GM12801 (cell line): ENCODE results near the gene PRKAR1B.

ENCODE experiments used
- TF ChIP-seq, protein P1 (sequence below): IDR thresholded peaks from one replicate; pipeline ENCODE4 v1.5.1; 2011; ENCODE audit warnings: control low read depth; ENCODE audit not compliant: insufficient read length; ENCODE audit errors: extremely low read depth

Gene PRKAR1B

GRCh38 chr7:526460-527034 lies 200.5 kb downstream of the PRKAR1B start:
- TF ChIP-seq, protein P1, sequence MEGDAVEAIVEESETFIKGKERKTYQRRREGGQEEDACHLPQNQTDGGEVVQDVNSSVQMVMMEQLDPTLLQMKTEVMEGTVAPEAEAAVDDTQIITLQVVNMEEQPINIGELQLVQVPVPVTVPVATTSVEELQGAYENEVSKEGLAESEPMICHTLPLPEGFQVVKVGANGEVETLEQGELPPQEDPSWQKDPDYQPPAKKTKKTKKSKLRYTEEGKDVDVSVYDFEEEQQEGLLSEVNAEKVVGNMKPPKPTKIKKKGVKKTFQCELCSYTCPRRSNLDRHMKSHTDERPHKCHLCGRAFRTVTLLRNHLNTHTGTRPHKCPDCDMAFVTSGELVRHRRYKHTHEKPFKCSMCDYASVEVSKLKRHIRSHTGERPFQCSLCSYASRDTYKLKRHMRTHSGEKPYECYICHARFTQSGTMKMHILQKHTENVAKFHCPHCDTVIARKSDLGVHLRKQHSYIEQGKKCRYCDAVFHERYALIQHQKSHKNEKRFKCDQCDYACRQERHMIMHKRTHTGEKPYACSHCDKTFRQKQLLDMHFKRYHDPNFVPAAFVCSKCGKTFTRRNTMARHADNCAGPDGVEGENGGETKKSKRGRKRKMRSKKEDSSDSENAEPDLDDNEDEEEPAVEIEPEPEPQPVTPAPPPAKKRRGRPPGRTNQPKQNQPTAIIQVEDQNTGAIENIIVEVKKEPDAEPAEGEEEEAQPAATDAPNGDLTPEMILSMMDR, result no peak

GRCh38 chr7:525740-526139 lies 201.3 kb downstream of the PRKAR1B start:
- TF ChIP-seq, protein P1, result no peak

GRCh38 chr7:524800-525199 lies 202.3 kb downstream of the PRKAR1B start:
- TF ChIP-seq, protein P1, result no peak

- TF ChIP-seq, protein P1, result no peak
These were observed 203.4 kb downstream of the PRKAR1B start for GRCh38 chr7:523347-524336.

- TF ChIP-seq, protein P1, result no peak
These were observed 204.1 kb downstream of the PRKAR1B start for GRCh38 chr7:522951-523314.

- TF ChIP-seq, protein P1, result no peak
These were observed 204.8 kb downstream of the PRKAR1B start for GRCh38 chr7:522071-522950.
